Hepatocyte (in vitro differentiated cells): Measurements from ENCODE around the gene C4orf54.

Source experiments
- CTCF ChIP-seq: fragments of 200-600 bp; sonication (generic); IDR thresholded peaks from 2 replicates; pipeline ENCODE4 v1.5.1; 2016; ENCODE audit warnings: antibody characterized with exemption, mild to moderate bottlenecking; ENCODE audit not compliant: poor library complexity
- EZH2 ChIP-seq: fragments of 200-600 bp; sonication (generic); IDR thresholded peaks from 2 replicates; pipeline ENCODE4 v1.6.1; 2016; ENCODE audit warnings: antibody characterized with exemption, mild to moderate bottlenecking, borderline replicate concordance

- TF ChIP-seq CTCF = no peak
- TF ChIP-seq EZH2 = no peak
These were observed 22.8 kb downstream of the C4orf54 start for GRCh38 chr4:99634742-99635360.
